ENCODE results near the gene ACADSB. TPM values are rescaled to one million over a fixed set of nuclear protein-coding genes. Genes with fewer than 3 reads are reported as not detected.

ACADSB gene
- total RNA-seq, 1 experiment from 2014 or later = 5.9 TPM

DNA sequence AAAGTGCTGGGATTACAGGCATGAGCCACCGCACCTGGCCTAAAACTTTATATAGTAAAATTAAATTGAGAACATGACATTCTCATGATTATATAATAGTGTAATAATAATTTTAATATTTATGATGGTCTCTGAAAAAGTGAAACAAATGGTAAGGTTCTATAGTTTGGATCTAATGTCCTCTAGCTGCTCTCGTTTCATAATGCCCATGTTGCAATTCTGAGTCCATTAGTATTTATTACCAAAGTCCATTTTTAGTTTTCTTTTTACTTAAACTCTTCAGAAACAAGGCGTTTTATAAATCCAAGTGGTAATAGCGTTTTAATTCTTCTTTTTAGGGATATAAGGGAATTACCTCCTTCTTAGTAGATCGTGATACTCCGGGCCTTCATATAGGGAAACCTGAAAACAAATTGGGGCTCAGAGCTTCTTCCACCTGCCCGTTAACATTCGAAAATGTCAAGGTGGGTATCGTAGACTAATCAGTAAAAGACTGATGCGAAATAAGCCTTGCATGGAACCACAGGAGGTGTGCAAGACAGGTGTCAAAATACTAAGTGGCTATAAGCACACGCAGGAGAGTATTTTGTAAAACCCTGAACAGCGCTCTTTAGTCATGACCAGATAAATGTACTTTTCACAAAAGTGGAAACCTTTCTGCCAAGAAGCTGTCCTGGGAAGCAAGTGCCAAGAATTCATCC lies 34.1 kb downstream of the ACADSB start:
- DNase-seq (ENCODE audit: low spot score) = no peak

GRCh38 chr10:123043409-123043925 lies 34.7 kb downstream of the ACADSB start:
- peak; percentile 58 for DNase-seq (ENCODE audit: low spot score)

GRCh38 chr10:123044391-123044790 lies 35.6 kb downstream of the ACADSB start:
- DNase-seq (ENCODE audit: low spot score) = no peak

DNA sequence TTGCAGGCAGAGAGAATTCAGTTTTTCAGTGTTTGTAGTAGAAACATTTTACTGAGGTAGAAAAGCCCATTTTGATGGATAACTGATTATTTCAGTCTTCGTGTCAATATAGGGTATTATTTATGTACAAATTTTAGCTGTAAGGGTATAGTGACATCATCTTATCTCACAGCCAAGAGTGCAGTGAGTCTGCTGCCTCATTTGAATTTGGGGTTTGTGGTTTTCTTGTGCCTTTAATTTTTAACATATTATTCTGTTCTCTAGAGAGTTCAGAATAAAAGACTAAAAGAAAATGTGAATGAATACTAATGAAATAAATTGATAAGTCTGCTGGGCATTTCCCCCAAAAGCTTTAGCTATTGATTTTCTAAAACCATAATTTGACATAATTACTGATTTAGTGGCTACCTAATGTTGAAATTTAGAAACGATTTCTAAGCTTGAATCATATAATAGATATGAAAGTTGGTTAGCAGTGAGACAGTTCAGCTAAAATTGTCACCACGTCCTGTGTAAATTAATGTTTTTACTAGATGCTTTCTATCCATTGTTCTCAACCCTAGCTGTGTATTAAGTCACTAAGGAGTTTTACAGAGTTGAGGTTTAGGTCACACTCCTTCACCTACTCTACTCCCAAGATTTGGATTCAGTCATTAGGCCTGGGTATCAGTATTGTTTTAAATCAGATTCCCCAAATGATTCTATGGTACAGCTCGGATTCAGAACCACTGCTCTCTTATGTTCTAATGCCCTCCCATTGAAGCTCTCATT lies 37.3 kb downstream of the ACADSB start:
- no peak for DNase-seq (ENCODE audit: low spot score)

DNA sequence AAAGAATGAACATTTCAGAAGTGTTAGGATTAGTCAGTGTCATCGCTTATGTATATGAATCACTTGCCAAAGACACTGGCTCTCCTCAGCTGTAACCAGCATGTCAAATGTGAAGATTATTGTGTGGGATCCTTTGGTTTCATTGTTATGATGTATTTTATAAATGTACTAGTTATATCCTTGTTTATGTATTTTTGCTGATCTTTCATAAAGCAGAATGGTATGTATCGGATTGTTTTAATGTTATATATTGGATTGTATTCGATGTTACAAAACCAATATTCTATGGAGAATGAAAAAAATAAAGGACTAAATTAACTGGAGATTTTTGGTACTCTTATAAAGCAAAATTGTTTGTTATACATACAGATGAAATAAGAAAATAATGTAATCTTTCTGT lies 49.2 kb downstream of the ACADSB start:
- no peak for DNase-seq (ENCODE audit: low spot score)

GRCh38 chr10:123061865-123062264 lies 53.1 kb downstream of the ACADSB start:
- no peak for DNase-seq (ENCODE audit: low spot score)

DNA sequence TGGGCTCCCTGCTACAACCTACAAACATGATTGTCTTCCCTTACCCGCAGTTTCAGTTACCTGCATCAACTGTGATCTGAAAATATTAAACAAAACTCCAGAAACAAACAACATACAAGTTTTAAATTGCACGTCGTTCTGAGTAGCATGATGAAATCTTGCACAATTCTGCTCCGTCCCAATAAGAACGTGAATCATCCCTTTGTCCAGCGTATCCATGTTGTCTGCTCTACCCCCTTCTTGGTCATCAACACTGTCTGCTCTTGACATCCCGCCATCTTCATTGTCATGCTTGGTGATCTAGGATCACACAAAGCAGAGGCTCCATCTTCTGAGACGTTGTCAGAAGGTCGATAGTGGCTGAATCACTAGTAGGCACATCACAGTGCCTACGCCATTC lies 53.9 kb downstream of the ACADSB start:
- no peak for DNase-seq (ENCODE audit: low spot score)

- no peak for DNase-seq (ENCODE audit: low spot score)
These were observed 59.5 kb downstream of the ACADSB start for GRCh38 chr10:123068087-123068853.

DNA sequence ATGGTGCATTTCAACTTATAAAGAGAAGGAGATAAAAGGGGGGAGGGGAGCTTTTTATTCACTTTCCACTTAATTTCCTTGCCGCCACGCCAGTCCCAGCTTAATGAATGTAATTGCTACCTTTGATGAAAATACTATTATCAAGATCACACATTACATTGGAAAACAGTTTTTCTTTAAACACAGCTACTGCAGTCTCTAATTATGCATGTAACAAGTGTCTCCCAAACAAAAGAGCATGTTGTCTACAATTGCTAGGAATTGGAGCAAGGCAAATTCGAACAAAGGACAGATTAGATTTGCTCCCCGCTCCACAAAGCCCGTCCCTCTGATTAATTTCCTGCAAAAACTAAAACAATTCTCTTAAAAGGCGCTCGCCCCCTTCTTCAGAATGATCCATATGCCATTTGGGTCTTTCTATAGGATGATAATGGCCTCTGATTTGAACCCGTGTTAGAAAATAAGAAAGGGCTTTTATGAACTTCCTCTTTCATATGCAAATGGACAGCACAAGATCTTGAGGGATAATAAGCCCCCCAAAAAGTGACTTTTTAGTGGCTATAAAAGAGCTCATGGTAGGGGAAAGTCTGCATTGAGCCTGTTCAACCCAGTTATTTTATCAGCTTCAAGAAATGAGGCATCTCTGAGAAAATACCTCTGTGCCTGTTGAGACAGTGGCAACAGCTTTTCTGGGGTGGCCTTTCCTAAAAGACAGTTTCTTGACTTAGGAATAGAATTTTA lies 60.6 kb downstream of the ACADSB start:
- no peak for DNase-seq (ENCODE audit: low spot score)

- no peak for DNase-seq (ENCODE audit: low spot score)
These were observed 64.4 kb downstream of the ACADSB start for GRCh38 chr10:123073187-123073586.

GRCh38 chr10:123074215-123074614 lies 65.4 kb downstream of the ACADSB start:
- no peak for DNase-seq (ENCODE audit: low spot score)

- no peak for DNase-seq (ENCODE audit: low spot score)
These were observed 73.1 kb downstream of the ACADSB start for GRCh38 chr10:123081896-123082295.

DNA sequence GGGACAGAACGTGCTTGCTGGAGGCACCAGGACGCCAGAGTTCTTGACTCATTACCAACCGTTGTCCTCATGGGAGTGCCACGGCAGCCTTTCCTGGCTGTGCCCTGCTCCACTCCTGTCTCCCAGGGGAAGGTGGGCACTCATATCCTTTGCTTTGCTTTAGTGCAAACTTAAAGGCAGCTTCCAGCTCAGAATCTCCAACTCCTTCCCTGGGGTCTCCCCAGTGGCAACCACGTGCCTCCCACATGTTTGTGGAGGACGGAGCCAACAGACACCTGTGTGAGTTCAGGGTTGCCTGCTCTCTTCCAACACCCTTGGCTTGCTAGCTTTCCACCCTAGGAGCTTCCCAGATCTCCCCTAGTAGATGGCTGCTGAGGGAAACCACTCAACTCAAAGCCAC lies 75.0 kb downstream of the ACADSB start:
- no peak for DNase-seq (ENCODE audit: low spot score)

DNA sequence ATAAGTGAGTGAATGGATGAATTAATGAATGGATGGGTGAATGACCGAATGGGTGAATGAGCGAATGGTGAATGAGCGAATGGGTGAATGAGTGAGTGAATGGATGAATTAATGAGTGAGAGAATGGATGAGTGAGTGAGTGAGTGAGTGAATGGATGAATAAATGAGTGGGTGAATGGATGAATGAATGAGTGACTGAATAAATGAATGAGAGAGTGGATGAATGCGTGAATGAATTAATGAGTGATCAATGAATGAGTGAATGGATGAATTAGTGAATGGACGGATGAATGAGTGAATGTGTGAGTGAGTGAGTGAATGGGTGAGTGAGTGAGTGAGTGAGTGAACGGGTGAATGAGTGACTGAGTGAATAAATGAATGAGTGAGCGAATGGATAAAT lies 77.5 kb downstream of the ACADSB start:
- no peak for DNase-seq (ENCODE audit: low spot score)

GRCh38 chr10:123087348-123087747 lies 78.5 kb downstream of the ACADSB start:
- DNase-seq (ENCODE audit: low spot score) = no peak

DNA sequence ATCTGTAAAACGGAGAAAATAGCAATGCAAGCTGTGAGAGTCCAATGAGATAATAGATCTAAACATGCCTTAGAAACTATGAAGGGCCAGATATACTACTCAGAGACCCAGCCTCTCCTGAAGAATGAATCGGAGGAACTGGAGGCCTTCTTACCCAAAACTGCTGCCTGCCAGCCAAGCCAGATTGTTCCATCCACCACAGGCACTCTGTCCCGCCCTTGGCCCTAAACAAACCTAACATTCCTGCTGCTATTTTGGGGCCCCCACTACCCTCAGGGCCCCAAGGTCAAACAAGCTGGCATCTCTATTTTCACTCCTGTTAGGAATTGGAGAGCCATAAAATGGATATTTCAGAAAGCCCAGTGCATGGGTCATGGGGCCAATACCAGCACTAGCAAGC lies 79.0 kb downstream of the ACADSB start:
- DNase-seq (ENCODE audit: low spot score) = no peak

DNA sequence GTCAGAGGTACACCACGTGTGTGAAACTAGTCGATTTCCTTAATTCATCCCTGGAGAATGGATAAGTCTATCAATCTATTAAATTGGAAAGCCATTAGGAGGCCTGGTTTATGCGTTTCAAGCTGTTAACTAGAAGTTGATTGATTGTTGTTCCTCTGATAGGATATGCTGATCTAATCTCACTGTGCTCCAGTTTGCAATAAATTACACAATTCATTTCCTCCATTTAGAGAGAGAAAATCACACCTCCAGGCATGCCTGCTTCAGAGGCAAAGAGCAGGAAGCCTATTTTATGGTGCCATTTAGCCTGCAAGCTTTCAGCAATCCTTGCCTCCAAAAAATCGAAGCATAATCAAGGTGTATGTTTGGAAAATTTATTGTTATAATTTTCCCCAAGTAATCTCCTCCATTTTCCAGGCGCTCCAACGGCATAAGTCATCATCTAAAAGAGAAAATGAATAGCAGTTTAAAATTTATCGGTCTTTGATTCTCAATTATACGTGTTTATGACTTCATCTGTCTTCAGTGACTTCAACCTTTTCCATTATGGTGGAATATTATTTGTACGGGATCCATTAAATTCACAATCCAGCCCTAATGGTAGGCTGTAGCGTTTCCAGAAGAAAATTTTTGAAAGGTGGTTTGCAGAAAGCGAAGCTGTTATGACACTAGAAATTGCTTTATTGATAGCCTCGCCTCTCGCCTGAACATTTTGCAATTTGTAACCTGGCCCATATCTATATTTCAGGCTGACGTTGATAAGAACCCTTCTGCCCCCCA lies 84.0 kb downstream of the ACADSB start:
- DNase-seq (ENCODE audit: low spot score) = no peak

GRCh38 chr10:123093489-123093888 lies 84.7 kb downstream of the ACADSB start:
- no peak for DNase-seq (ENCODE audit: low spot score)

DNA sequence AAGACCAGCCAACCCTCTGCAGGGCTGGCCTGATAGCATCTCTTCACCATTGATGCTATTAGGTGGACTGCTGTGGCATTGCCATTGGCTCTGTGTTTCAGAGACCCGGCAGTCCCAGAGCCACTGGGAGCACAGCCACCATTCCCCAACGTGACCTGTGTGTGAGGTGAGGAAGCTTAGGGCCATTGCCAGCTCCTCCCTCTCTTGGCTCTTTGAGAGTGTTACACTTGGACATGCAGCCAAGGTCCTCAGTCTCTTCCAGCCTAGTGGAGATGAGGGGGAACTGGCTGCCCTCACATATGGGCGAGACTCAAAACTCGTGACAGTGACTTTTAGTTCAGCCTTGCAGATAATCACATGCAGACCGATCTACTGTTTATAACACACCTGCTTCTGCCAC lies 87.6 kb downstream of the ACADSB start:
- no peak for DNase-seq (ENCODE audit: low spot score)

DNA sequence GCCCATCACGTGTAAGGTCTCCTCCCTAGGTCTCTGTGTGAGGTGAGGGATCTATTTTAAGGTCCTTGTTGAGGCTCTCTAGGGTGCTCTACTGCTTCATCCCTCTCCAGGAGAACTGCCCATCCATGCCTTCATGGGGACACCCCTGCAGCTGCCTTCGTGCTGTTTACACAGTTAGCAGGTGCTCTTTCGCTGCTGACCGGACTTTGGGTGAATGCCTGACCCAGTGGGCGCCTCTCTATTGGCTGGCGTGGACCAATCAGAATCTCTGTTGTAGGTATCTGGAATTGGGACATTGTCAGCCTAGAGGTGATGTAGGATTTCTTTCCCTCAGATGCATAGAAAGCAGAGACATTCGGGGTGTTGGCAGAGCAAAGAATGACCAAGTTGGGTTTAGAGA lies 88.2 kb downstream of the ACADSB start:
- DNase-seq (ENCODE audit: low spot score) = no peak

All from A172 (cell line).